GM10266 (cell line): ENCODE data around the gene PPP1R14C.

Source experiments
- DNase-seq: peaks from one replicate; pipeline ENCODE4 v3.0.0; 2012; ENCODE audit errors: extremely low spot score
- CTCF ChIP-seq: IDR thresholded peaks from 2 replicates; pipeline ENCODE4 v1.5.1; 2012; ENCODE audit warnings: mild to moderate bottlenecking, low read depth; ENCODE audit not compliant: control insufficient read depth, insufficient read depth; ENCODE audit errors: missing control alignments

The PPP1R14C gene

GRCh38 chr6:150112233-150112632, 30.6 kb upstream of the PPP1R14C start:
- DNase-seq: no peak
- TF ChIP-seq CTCF: no peak

- DNase-seq: no peak
- no peak for TF ChIP-seq CTCF
Observed at GRCh38 chr6:150115769-150116168, 27.1 kb upstream of the PPP1R14C start.

GRCh38 chr6:150116200-150116800, 26.5 kb upstream of the PPP1R14C start:
- no peak for TF ChIP-seq CTCF
- no peak for DNase-seq

GRCh38 chr6:150118203-150118602, 24.6 kb upstream of the PPP1R14C start:
- no peak for TF ChIP-seq CTCF

GRCh38 chr6:150118627-150119026, 24.2 kb upstream of the PPP1R14C start:
- TF ChIP-seq CTCF: no peak
- DNase-seq: no peak

More at GRCh38 chr6:150118203-150118602, 24.6 kb upstream of the PPP1R14C start:
- DNase-seq: no peak

- TF ChIP-seq CTCF: no peak
- no peak for DNase-seq
Observed at GRCh38 chr6:150119173-150119572, 23.7 kb upstream of the PPP1R14C start.

GRCh38 chr6:150123645-150124044, 19.2 kb upstream of the PPP1R14C start:
- DNase-seq: no peak
- TF ChIP-seq CTCF: no peak
